ENCODE data around the gene FIGNL1.

DNA sequence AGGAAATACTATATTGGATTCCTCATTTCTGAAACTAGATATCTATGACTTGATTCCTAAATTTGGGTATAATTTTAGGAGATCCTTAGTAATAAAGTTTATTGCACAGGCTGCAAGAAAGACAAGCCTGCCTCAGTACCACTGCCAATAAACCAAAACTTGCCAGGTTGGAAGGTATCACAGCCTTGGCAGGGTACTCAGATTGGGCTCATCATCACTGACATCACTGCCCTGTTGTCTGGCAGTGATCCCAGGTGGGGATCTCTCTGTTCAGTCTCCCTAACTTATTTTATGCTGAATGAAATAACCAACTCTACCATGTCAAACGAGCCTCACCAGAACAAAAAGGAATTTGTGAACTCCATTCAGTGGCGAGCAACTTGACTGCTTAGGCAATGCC is 18.8 kb downstream of the FIGNL1 start:
- TF ChIP-seq, protein P1, sequence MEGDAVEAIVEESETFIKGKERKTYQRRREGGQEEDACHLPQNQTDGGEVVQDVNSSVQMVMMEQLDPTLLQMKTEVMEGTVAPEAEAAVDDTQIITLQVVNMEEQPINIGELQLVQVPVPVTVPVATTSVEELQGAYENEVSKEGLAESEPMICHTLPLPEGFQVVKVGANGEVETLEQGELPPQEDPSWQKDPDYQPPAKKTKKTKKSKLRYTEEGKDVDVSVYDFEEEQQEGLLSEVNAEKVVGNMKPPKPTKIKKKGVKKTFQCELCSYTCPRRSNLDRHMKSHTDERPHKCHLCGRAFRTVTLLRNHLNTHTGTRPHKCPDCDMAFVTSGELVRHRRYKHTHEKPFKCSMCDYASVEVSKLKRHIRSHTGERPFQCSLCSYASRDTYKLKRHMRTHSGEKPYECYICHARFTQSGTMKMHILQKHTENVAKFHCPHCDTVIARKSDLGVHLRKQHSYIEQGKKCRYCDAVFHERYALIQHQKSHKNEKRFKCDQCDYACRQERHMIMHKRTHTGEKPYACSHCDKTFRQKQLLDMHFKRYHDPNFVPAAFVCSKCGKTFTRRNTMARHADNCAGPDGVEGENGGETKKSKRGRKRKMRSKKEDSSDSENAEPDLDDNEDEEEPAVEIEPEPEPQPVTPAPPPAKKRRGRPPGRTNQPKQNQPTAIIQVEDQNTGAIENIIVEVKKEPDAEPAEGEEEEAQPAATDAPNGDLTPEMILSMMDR (IDR thresholded peaks at IDR 0.05): no peak
- no peak for TF ChIP-seq POLR2A (IDR thresholded peaks at IDR 0.05)
